SK-N-MC (cell line): Measurements from ENCODE around the gene GRB2.
"Not testable (repeated sequence)": the region's sequence is repeated elsewhere in the genome, so short reads cannot be mapped to it uniquely, and the experiment has no call there.

Experiments
- EZH2 ChIP-seq: fragments of 200-600 bp; sonication (generic); IDR thresholded peaks from one replicate; pipeline ENCODE4 v1.6.1; 2017; ENCODE audit warnings: antibody characterized with exemption
- FOXP2 ChIP-seq: optimal IDR thresholded peaks from 2 replicates; pipeline ENCODE3; 2011; ENCODE audit warnings: mild to moderate bottlenecking, moderate library complexity; ENCODE audit not compliant: insufficient read depth; ENCODE audit errors: extremely low read length, control extremely low read depth
- POLR2AphosphoS5 ChIP-seq: IDR thresholded peaks from 2 replicates; pipeline ENCODE4 v1.6.1; 2012; ENCODE audit warnings: mild to moderate bottlenecking, low read depth, low read length, borderline replicate concordance

GRCh38 chr17:75445896-75446295 is 40.4 kb upstream of the GRB2 start:
- TF ChIP-seq POLR2AphosphoS5, FOXP2, EZH2: not testable (repeated sequence)
